Stimulated activated CD8-positive, alpha-beta memory T cell treated with anti-CD3 and anti-CD28 coated beads, Interleukin-12 subunit alpha, Interleukin-12 subunit beta, amount 100 ng/mL, for 4 hours (primary cell): ENCODE measurements around the gene SON.
"Not testable (repeated sequence)": the region's sequence is repeated elsewhere in the genome, so short reads cannot be mapped to it uniquely, and the experiment has no call there.

ENCODE experiments used
- DNase-seq: peaks from one replicate; pipeline ENCODE4 v3.0.0-alpha.2; 2020; ENCODE audit warnings: low read depth

The SON gene

DNA sequence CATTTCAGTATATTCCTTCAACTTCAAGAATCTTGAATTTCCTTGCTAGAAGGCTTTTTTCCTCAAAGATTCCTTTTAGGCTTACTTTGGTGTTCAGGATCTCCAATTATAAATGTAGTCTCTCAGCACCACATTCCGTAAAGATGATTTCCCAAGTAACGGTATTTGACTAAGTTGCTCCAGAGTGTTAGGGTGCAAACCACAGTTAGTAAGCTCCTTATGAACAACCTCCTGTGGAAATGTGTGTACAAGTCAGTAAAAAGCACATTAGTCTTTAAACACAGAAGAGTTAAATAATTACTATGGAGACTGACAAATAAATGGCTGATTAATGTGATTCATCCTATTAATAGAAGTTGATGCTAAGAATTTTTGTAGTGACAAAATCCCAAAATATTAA is 35.4 kb downstream of the SON start:
- no peak for DNase-seq

DNA sequence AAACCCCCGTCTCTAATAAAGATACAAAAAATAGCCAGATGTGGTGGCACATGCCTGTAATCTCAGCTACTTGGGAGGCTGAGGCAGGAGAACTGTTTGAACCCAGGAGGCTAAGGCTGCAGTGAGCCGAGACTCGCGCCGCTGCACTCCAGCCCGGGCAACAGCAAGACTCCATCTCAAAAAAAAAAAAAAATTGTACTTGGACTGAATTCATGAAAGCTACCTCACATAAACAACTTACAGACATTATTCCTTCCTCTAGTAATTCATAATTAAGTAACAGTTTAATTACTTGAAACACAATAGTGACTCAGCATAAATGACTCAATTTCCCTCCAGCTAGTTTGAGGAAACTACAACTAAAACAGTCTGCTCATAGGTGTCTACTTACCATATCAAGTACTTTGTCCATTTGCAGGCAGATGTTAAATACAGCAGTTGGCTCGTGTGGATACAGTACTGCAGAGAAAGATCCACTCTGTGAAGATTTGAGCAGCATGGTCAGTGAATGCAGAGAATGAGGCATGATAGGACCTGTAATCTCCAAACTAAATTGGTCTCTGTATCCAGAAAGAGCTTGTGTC is 36.2 kb downstream of the SON start:
- DNase-seq, result no peak

GRCh38 chr21:33584455-33584854 is 41.6 kb downstream of the SON start:
- no peak for DNase-seq

GRCh38 chr21:33586927-33587326 is 44.1 kb downstream of the SON start:
- no peak for DNase-seq

DNA sequence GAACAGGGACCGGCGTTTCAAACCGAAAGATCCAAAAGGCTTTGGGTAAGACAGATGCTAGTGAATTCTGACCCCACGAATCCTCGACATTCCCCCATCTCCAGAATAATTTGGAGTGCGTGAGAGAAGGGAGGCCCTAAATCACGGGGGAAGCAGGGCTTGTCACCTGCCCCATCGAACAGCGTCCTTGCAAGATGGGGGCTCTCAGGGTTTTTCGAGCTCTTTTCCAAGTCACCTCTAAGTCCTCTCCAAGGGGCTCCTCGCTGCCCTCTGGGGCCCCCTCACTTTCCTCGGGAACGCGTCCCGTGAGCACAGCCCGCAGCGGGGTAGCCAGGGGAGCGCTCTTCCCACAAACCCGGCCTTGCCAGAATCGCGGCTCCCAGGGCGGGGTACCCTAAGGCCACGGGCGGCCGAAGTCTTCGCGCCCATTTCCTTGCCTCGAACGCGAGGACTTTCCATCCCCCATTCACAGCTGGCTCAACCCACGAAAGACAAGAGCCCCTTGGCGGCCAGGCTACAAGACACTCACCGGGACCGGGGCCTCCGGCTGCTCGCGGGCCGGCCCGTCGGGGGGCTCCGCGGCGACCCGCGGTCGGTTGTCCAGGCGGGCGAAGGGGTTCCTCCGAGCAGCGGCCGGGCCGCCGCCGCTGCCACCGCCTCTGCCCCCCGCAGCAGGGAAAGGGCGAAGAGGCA is 45.1 kb downstream of the SON start:
- DNase-seq, result no peak

DNA sequence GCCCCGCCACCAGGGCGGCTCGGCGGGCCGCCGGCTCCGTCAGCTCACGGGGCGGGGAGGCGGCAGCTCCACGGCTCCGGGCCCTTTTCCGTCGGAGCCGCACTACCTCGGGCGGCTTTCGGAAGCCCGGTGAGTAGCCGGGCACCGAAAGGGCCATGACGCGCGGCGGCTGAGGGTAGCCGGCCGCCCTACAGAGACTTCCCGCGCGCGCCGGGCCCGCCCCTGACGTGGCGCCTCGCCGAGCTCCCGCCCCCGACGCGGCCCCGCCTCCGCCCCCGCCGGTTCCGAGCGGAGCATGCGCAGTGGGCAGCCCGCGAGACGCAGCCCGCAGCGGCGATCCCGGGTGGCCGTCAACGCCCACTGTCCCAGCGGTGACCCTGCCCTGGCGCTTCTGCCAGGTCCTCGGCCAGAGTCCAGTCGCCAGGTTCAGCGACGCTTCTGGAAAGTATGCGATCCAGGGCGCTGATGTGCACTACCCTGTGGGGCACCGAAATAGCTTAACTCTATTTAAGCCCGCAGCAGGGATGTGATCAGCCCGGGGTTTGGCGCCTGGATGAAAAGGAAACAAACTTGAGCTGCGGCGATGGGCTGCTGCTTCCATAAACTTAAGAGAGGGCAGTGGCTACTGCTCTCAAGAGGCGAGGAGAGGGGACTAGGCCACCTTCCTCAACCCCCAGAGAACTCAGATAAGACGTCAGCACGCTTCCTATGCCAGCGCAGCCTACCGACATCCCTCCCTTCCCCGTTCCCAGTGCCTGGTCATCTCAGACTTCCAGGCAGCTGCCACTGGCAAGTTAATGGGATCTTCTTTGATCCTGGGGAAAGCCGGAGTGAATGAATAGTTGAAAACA is 45.9 kb downstream of the SON start, which contains the start of gene DONSON:
Gene DONSON, minus strand, starts transcription at position 200 of the 851 bp plus-strand sequence. Its CDS starts 43 bp downstream, at position 157.
- DNase-seq, result peak; percentile 82

- DNase-seq, result no peak
Measured at GRCh38 chr21:33598051-33598450, 55.2 kb downstream of the SON start.

DNA sequence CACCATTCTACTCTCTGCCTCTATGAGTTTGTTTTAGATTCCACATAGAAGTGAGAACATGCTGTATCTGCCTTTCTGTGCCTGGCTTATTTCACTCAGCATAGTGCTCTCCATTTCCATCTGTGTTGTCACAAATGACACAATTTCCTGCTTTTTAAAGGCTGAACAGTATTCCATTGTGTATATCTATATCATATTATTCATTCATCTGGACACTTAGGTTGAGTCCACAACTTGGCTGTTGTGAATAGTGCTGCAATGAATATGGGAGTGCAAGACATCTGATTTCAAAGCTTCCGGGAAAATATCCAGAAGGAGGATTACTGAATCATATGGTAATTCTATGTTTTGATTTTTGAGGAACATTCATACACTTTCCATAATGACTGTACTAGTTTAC is 65.7 kb downstream of the SON start:
- no peak for DNase-seq

- DNase-seq, result no peak
Measured at GRCh38 chr21:33611006-33611744, 68.3 kb downstream of the SON start.

DNA sequence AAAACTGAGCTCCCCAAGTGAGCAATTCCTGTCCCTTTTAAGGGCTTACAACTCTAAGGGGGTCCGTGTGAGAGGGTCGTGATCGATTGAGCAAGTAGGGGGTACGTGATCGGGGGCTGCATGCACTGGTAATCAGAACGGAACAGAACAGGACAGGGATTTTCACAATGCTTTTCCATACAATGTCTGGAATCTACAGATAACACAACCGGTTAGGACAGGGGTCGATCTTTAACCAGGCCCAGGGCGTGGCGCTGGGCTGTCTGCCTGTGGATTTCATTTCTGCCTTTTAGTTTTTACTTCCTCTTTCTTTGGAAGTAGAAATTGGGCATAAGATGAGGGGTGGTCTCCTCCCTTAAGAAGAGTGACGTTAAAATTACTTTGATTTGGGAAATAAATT is 74.7 kb downstream of the SON start:
- not testable (repeated sequence) for DNase-seq

DNA sequence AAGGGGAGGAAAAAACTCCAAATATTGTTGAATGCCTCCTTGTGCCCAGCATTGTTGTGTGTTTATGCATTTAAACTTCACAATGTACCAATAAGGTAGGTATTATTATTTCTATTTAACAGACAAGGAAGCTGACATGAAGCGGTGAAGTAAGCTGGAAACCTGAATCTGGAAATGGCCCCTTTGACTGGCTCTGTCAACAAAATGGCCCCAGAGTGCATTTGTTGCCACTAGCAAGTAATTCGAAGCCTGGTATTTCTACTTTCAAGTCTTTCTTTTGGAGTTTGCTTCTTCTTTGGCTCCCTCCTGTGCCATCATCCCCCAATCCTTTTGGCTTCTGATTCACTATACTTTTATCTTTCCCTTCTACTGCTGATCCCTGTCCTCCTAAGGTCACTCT is 75.6 kb downstream of the SON start:
- no peak for DNase-seq

DNA sequence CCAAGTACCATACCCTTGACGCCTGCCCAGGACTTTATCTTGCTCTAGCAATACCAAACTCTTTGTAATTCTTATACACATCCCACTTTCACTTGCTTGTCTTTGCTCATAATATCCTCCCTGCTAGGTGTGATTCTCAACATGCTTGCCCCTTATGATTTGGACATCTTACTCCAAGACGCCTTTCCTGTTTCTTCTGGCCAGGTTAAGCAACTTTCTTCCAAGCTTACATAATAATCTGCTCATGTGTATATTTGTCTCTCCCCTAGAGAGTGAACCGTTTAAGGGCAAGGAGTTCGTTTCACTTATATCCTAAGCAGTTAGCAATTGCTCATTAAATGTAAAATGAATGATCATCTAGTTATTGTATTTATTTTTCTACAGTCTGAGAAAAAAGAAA is 76.9 kb downstream of the SON start:
- no peak for DNase-seq

DNA sequence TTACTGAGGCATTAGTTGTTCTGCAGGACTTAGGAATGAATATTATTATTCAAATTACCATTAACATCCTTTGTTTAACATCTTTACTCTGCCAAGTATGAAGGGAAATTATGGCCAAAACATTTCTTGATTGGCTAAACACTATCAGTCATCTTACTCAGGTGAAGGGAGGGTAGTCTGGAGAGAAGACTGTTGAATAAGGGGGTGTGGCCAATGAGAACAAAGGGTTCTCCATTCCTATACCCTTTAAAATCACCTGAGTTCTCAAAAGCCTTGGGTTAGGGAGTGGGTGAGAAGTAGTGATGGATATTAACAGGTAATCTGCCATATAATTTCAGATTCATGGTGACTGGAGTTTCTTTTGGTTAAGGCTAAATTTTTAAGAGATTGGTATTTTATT is 79.4 kb downstream of the SON start:
- DNase-seq, result no peak

DNA sequence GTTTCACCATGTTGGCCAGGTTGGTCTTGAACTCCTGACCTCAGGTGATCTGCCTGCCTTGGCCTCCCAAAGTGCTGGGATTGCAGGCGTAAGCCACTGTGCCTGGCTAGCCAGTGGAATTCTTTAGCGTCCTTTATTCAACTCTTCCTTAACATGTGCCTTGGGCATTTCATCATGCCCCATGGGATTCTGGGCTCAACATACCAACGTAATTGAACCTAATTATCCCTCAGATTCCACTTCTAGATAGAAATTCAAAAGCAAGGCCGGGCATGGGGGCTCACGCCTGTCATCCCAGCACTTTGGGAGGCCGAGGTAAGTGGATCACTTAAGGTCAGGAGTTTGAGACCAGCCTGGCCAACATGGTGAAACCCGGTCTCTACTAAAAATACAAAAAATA is 83.3 kb downstream of the SON start:
- DNase-seq, result not testable (repeated sequence)
